ENCODE data around the gene ZNF33B.

Gene ZNF33B

GRCh38 chr10:42638821-42639270, 476 bp upstream of the ZNF33B start:
- DNase-seq (ENCODE audit: insufficient read length, low spot score) (no peak), FAIRE-seq (no peak)
- TF ChIP-seq POLR2A (IDR thresholded peaks at IDR 0.05; ENCODE audit: low read depth, low read length): no peak

DNA sequence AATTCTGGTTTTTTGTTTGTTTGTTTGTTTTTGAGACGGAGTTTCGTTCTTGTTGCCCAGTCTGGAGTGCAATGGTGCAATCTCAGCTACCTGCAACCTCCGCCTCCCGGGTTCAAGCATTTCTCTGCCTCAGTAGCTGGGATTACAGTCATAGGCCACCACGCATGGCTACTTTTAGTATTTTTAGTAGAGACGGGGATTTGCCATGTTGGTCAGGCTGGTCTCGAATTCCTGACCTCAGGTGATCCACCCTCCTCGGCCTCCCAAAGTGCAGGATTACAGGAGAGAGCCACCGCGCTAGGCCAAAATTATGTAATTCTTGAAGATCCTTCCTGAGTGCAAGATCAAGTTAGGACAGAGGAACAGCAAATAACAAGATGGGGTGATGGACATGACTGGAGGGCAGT, 719 bp downstream of the ZNF33B start:
- TF ChIP-seq POLR2A (IDR thresholded peaks at IDR 0.05; ENCODE audit: low read depth, low read length): no peak
- no peak for FAIRE-seq
- DNase-seq (ENCODE audit: insufficient read length, low spot score): no peak

- FAIRE-seq: no peak
- DNase-seq (ENCODE audit: insufficient read length, low spot score): no peak
- TF ChIP-seq POLR2A (IDR thresholded peaks at IDR 0.05; ENCODE audit: low read depth, low read length): no peak
Observed at GRCh38 chr10:42637142-42637541, 1.2 kb downstream of the ZNF33B start.

DNA sequence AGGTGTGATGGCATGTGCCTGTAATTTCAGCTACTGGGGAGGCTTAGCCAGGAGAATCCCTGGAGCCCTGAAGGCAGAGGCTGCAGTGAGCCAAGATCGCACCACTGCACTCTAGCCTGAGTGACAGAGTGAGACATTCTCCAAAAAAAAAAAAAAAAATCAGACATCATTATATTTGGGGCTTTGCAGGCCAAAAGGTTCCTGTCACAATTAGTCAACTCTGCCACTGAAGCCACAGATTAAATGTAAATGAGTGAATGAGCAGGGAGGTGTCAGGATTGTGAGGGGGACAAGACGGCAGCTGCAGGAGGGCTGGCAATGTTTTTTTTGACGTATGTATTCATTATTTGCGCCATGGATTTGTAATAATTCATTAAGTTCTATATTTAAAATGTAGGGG, 3.3 kb downstream of the ZNF33B start:
- TF ChIP-seq POLR2A (IDR thresholded peaks at IDR 0.05; ENCODE audit: low read depth, low read length): no peak
- FAIRE-seq: no peak
- no peak for DNase-seq (ENCODE audit: insufficient read length, low spot score)

- DNase-seq (ENCODE audit: insufficient read length, low spot score) (no peak), FAIRE-seq (no peak)
- TF ChIP-seq POLR2A (IDR thresholded peaks at IDR 0.05; ENCODE audit: low read depth, low read length): no peak
Observed at GRCh38 chr10:42632564-42632963, 5.8 kb downstream of the ZNF33B start.

DNA sequence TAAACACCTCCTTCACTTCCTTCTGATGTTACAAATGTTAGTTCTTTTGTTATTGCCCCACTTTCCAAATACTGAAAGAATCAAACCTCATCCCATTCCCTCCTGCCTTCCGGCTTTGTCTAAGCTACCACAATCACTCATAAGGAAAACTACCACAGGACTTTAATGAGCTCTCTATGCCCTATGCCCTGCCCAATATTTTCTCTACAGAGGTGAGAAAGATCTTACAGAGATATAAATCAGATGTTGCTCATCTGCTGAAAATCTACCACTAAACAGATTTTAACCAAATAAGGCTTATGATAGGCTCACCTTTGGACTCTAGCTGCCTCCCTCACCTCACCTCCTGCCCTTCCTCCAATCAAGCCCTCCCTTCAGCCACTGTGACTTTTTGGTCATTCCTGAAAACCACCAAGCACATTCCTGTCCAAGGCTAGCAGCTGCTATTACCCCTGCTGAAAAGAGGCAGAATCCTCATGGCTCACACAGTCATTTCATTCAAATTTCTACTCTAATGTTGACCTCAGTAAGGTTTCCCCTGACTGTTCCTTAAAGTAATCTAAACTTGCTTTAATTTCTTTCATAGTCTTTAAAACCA, 7.7 kb downstream of the ZNF33B start:
- TF ChIP-seq POLR2A (IDR thresholded peaks at IDR 0.05; ENCODE audit: low read depth, low read length): no peak
- DNase-seq (ENCODE audit: insufficient read length, low spot score) (no peak), FAIRE-seq (no peak)

DNA sequence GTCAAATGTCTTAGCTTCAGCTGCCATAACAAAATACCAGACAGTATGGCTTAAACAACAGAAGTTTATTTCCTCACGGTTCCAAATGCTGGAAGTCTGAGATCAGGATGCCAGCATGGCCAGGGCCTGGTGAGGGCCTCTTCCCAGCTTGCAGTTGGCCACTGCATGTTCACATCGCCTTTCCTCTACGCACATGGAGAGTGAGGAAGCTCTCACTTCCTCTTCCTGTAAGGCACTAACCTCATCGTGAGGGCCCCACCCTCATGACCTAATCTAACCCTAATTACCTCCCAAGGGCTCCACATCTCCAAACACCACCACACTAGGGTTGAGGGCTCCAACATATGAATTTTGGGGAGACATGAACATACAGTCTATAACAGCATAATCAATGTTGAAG, 14.4 kb downstream of the ZNF33B start:
- no peak for TF ChIP-seq POLR2A (IDR thresholded peaks at IDR 0.05; ENCODE audit: low read depth, low read length)
- FAIRE-seq (no peak), DNase-seq (ENCODE audit: insufficient read length, low spot score) (no peak)

- no peak for DNase-seq (ENCODE audit: insufficient read length, low spot score)
- peak; percentile 15 for FAIRE-seq
- no peak for TF ChIP-seq POLR2A (IDR thresholded peaks at IDR 0.05; ENCODE audit: low read depth, low read length)
Observed at GRCh38 chr10:42618424-42618823, 19.9 kb downstream of the ZNF33B start.

DNA sequence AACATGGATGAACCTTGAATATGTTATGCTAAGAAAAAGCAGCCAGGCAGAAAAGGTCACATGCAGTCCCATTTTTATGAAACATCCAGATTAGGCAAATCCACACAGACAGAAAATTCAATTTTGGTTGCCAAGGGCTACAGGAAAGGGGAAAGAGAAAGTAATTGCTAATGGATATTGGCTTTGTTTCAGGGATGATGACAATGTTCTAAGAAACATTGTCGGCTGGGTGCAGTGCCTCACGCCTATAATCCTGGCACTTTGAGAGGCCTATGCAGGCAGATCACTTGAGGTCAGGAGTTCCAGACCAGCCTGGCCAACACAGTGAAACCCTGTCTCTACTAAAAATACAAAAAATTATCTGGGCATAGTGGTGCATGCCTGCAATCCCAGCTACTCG, 23.0 kb downstream of the ZNF33B start:
- FAIRE-seq (no peak), DNase-seq (ENCODE audit: insufficient read length, low spot score) (no peak)
- no peak for TF ChIP-seq POLR2A (IDR thresholded peaks at IDR 0.05; ENCODE audit: low read depth, low read length)

- DNase-seq (ENCODE audit: insufficient read length, low spot score): no peak
- no peak for FAIRE-seq
- TF ChIP-seq POLR2A (IDR thresholded peaks at IDR 0.05; ENCODE audit: low read depth, low read length): no peak
Observed at GRCh38 chr10:42609872-42610271, 28.5 kb downstream of the ZNF33B start.

GRCh38 chr10:42598249-42598873, 40.0 kb downstream of the ZNF33B start:
- DNase-seq (ENCODE audit: insufficient read length, low spot score): no peak
- TF ChIP-seq POLR2A (IDR thresholded peaks at IDR 0.05; ENCODE audit: low read depth, low read length): no peak
- no peak for FAIRE-seq

- TF ChIP-seq POLR2A (IDR thresholded peaks at IDR 0.05; ENCODE audit: low read depth, low read length): no peak
- FAIRE-seq (peak; percentile 23), DNase-seq (ENCODE audit: insufficient read length, low spot score) (no peak)
Observed at GRCh38 chr10:42596196-42596595, 42.2 kb downstream of the ZNF33B start.

GRCh38 chr10:42594246-42594650, 44.1 kb downstream of the ZNF33B start:
- TF ChIP-seq POLR2A (IDR thresholded peaks at IDR 0.05; ENCODE audit: low read depth, low read length): no peak
- no peak for FAIRE-seq

DNA sequence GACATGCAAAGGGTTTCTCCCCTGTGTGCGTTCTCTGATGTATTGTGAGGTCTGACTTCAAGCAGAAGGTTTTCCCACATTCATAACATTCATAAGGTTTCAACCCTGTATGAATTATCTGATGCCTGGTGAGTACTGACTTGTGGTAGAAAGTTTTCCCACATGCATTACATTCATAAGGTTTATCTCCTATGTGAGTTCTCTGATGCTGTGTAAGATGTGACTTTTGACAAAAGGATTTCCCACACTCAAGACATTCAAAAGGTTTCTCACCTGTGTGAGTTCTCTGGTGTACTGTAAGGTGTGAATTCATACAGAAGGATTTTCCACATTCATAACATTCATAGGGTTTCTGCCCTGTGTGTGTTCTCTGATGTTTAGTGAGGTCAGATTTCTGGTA, 45.1 kb downstream of the ZNF33B start:
- FAIRE-seq: no peak
- TF ChIP-seq POLR2A (IDR thresholded peaks at IDR 0.05; ENCODE audit: low read depth, low read length): no peak
- DNase-seq (ENCODE audit: insufficient read length, low spot score): no peak

More at GRCh38 chr10:42594246-42594650, 44.1 kb downstream of the ZNF33B start:
- DNase-seq (ENCODE audit: insufficient read length, low spot score): no peak

DNA sequence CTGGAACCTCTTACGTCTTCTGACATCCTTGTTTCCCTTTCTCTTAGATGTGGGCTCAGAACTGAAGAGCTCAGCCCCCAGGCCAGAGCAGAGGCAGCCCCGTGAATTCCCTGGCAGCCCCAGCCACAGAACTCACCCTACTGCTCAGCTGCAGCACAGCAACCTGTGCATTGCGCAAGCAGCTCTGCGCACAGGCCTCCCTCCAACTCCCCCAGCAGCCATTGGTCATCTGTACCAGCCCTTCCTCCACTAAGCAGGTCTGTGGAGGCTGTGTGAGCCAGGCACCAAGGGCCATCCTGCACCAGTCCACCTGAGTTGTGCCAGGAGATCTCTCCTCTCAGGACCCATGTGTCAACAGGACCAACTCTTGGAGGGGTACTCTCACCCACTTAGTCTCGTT, 54.5 kb downstream of the ZNF33B start:
- no peak for FAIRE-seq
- no peak for TF ChIP-seq POLR2A (IDR thresholded peaks at IDR 0.05; ENCODE audit: low read depth, low read length)
- DNase-seq (ENCODE audit: insufficient read length, low spot score): no peak
